ENCODE data around the gene HOXA5.

Gene HOXA5

DNA sequence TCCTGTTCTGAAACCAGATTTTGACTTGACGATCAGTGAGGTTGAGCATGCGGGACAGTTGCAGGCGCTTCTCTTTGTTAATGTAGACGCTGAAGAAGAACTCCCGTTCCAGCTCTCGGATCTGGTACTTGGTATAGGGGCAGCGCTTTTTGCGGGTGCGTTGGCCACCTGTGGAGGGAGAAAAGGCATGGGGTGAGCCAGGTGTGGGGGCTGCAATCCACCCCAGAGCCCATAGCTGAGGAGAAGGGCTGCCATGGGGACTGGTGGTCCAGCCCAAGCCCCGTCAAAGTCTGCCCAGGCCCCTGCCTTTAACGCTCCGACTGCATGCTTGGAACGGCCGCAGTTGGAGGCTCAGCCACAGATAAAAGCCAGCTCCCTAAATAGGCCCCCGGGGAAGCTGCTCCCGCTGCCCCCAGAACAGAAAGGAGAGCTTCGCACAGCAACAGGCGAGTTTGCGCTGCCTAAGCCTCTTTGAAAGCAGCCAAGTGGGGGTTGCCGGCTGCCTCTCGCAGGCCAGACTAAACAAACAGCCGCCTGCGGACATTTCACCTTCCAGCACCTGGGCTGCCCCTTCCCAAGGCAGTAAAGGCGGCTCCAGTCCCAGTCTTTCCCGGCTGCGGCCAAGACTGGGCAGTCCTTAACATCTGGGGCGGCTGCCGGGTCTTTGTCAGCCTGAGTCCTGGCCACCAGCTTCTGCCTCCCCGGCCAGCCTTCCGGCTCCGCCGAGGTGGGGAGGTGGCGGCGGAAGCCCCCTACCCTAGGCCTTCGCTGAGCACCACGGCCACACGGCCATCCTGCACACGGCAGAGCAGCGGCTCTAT lies 39.6 kb upstream of the HOXA5 start:
- DNase-seq (ENCODE audit: low read depth in 2 of 2) = no peak

DNA sequence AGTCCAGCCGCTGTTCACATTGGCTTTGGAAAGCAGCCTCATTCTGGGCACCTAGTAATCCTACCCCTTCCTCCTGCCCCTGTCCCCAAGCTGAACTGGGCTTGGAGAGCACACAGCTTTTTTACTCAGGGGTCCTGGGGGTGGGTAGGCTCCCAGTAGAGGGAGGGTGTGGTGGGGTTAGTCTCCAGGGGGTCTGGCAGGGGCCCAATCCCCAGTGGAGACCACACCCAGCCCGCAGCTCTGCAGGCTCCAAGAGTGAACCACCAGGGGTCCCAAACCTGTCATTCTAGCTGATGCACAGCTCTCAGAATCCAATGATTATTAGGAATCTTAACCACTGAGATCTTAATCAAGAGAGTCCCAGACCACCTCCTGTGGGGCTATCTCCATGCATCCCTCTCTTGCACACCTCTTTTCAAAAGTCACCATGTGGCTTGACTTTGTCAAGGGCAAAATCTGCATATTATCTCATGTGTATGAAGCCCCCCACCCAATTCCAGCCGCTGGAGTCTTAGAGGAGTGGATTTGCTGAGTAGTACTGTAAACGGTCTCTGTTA lies 38.9 kb upstream of the HOXA5 start:
- no peak for DNase-seq (ENCODE audit: low read depth in 2 of 2)

DNA sequence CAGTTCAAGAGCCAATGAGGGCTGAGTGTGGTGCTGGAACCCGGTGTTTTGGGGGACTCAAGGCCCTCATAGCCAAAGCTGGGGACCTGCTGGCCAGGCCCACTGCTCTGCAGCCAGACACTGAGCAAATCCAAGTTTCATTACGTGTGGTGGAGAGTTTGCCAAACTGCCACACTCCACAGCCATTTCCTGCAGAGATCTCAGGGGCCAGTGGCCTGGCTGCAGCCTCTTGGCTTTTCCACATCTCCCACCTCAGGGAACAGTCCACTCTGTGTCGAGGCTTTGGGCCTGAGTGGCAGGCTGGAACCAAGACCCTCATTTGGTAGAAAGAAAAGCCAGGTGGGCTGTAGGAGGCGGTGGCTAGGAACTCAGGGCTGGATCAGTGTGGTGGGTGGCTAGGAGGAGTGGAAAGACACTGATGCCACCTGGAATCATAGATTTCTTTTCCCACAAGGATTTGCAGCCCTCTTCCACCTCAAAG lies 38.4 kb upstream of the HOXA5 start:
- no peak for DNase-seq (ENCODE audit: low read depth in 2 of 2)

DNA sequence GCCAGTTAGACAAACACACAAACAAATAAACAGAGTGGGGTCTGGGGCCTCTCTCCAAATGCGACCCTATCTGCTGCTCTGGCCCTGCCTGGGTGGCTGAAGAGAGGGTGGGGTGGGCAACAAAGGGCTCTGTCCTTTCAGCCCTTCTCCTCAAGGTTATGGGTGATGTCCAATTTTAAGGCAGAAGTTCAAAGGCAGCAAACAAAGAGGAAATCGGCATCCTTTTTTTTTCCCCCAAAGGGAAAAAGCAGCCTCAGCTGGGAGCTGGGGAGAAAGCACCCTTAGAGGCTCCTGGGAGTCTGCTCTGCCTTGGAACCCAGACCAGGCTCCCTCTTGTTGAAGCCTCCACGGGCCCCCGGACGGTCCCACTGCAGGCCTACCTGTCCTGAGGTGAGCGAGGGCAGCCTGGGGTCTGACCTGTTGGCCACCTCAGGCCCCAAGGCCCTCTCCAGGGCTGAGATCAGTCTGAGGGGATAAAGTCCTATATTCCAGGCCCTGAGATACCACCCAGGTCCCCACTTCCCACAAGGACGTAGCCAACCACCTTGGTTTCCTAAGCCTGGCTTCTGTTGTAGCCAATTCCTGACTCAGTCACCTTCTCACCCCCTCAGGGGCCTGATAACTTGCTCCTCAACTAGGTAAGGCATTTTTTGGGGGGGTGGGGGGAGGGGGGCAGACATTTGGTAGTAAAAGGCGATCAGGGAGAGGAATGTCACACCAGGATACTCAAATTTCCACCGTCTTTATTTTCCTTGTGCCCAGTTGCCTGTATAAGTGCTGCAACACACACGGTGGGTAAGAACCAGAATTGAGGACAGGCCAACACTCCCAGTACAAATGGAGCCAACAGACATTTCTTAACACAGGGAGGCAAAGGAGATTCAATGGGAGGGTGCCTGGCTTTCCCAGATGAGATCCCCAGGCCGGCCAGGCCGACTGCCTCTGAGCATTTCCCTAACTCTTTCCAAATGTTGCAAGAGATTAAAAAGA lies 37.2 kb upstream of the HOXA5 start:
- DNase-seq (ENCODE audit: low read depth in 2 of 2) = no peak

DNA sequence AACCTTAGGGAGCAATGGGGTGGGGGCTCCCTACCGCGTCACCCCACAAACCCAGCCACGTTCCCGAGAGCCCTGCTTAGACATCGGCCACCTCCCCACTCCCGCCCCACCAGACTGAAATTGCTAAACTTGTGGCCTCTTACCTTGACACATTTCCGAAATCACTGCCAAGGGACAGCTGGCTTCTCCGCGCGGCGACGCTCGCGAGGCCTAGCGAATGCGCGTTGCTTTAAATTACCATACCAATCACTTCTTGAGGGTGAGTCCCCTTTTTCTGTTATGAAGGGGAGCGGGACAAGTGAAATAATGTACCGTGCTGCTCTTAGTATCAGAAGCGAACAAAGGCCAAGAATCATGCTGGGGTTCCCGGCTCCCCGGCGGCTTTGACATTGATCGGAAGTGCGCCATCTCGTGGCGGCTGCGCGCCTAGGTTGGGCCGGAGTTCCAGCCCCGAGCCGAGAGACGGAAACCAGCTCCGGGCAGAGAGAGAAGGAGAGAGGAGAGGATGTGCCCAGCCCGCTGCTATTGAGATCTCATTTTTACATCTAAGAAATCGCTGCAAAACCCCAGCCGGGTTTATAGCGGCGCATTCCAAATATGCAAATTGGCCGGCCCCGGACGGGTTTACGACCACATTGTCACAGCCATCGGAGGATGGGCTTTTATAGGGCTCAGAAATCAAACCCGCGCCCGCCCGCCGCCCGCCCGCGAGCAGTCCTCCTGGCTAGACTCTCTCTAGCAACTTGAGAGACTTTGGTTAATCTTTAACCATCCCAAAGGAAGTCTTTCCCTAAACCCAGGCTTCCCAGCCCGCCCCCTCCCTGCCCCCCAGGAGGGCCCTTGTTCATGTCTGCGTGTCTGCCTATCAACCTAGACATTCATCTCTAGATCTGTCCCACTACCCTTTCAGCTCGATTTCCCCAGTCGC lies 36.3 kb upstream of the HOXA5 start:
- DNase-seq (ENCODE audit: low read depth in 2 of 2) = peak; percentile 57 to 60

DNA sequence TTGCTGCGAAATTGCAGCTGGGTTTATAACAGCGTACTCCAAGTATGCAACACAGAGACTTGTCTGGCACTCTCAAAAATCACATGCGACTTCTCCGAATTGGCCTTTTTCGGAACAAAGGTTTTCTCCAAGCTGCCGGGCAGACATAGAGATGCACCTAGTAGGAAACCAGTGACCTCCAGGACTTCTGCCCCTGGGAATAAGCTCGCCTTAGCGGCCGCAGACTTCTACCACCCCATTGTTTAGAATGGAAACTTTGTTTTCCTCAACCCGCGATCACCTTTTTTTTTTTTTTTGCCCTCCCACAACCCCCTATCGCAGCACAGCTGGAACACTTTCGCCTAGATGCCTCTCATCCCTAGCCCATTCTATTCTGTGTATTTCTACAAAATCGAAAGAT lies 35.5 kb upstream of the HOXA5 start:
- DNase-seq (ENCODE audit: low read depth in 2 of 2) = no peak

DNA sequence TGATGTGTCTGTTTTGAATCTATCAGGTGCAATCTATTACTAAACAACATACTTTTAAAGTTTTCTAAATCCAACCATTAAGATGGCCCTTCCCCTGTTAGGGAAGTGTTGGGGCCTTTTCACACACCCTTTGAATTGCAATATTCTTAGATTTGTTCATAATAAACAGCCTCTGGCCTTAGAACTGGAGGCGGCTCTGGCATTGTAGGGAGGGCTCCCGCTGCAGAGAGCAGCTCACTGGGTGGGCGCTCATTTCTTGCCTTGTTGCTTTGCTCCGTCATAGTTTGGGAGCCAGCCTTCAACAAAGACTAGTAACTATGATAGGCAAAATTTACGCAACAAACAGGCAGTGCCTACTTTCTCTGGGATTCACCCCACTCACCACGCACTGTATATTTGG lies 34.9 kb upstream of the HOXA5 start:
- DNase-seq (ENCODE audit: low read depth in 2 of 2) = no peak

DNA sequence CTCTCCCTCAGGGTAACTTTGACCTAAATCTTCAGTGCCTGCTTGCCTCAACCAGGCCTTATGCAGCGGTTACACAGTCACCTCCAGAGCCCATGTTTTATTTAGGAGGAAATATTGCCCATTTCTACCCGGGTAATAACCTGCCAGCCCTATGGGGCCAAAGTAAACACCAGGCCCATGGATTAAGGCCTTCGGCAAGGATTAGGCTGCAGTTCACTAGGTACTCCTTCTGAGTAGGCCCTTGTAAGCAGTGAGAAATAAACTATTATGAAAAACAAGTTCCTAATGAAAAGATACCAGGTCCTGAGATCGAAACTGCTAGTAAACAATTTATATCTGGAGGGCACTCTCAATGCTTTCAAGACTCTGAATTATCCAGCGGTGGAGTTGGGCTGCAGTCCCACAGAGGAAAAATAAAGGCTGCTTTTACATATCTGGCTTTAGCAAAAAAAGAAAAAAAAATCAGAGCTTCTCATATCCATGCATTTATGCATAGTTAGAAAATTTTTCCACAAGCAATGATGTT lies 34.4 kb upstream of the HOXA5 start:
- DNase-seq (ENCODE audit: low read depth in 2 of 2) = no peak

DNA sequence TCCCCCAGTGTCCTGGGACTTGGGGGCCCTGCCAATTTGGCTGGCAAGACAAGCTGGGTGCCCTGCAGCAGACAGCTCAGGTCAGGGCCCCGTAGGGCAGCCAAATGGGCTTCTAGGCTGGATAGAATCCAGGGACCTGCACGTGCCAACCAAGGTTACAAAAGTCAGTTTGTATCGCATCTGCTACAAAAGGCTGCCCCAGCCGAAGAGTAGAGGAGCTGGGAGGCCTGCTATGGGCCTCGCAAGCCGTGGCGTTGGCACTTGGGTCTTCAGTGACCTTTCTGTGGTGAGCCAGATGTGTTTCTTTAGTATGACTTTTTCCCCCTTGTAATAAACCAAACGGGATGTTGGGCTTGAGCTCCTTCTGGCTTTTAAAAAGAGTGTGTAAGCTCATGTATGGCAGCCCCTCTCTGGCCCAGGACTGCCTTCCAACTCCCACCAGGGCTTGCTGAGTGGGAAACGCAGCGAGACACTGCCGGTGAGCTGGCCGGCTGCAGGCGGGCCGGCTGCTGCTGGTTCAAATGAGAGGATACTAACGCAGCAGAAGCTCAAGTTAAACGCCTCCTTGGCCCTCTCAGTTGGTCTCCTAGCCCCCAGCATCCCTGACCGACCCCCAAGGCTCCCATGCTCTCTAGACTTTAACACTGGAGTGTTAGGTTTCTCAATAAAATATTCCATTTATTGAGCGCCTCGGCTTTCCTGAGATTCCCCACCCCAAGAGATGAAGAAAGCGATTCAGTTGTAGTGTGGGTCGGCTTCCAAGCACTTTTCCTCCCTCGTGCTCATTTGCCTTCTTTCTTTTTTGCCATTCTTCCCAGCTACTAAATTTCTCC lies 33.7 kb upstream of the HOXA5 start:
- no peak for DNase-seq (ENCODE audit: low read depth in 2 of 2)

DNA sequence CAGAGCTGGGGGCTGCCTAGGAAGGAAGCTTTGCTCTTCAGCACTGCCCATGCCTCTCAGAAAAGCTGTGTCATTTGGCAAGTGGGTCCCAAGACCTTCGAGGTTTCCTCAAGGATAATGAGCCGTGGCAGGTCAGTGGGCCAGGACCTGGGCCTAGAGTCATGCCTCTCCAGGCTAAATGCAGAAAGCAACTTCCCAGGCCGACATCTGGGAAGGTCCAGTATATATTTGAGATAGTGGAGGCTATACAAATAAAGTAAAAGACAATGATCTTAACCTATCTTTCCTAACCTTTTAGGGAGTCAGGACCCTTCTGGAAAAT lies 33.0 kb upstream of the HOXA5 start:
- no peak for DNase-seq (ENCODE audit: low read depth in 2 of 2)

DNA sequence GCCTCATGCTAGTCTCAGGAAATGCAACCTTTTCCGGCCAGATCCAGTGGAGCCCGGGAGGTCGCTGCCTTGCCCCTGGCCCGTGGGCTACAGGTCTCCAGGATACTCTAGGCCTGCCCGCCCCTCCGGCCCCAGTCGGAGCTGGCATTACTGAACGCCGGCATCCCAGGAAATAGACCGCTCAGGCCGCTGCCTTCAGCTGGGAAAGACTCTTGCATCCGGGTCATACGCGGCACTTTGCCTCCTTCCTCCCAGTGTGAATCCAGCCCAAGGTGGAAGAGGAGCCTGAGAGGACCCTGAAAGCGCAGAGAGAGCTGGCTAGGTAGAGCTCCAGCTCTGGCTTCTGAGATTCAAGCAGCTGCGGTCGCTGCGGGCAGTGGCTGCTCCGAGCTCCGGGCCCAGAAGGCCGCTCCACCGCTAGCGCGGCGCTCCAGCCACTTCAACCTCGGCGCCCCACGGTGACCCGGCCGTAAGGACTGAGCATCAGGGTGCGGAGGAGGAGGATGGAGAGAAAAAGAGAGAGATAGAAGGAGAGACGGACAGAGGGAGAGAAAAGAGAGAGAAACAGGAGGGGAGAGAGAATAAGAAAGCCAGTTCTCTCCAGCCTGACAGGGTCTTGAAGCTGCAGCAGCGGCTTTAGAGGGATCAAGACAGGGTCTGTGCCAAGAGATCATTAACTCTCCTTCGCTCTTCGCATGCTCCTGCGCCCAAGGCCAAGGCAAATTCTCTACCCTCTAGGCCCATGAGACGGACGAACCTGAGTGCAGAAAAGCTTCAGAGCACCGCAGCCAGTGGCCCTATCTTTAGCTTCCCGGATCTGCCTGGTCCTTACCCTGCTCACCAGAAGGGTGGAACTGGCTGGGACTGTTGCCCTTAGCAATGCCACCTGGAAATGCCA lies 32.4 kb upstream of the HOXA5 start:
- DNase-seq (ENCODE audit: low read depth in 2 of 2) = no peak

DNA sequence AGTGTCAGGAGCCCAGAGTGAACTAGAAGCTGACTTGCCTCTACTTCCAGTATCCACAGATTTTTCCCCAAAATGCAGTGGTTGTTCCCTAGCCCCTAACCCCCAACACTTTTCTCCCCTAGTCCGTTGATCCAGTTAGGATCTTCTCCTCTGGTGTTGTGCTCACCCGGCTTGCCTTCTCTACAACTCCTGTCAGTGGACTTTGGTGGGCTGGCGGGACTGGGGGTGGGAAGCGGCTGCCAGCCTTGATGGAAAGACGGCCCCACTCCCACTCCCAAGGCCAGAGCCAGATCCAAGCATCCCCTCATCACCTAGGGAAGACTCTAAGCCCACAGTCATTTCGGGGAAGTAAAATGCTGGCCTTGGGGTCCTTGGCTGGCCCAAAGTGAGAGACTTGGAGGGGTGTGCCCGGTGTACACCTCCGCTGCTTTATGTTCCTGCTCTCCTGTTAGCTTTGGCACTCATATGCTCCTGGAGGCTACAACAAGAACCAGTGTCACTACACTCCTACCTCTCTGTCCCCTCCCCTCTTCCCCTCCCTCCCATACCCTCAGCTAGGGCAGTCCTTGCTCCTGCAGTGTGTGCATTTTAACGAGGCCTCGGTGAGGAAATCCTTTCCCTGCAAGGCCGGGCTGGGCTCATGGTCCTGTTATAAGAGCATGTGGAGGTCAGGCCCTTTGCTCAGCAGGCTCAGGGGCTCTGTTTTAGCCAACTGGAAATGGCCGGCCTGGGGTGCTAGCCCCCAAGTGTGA lies 31.6 kb upstream of the HOXA5 start:
- DNase-seq (ENCODE audit: low read depth in 2 of 2) = no peak

DNA sequence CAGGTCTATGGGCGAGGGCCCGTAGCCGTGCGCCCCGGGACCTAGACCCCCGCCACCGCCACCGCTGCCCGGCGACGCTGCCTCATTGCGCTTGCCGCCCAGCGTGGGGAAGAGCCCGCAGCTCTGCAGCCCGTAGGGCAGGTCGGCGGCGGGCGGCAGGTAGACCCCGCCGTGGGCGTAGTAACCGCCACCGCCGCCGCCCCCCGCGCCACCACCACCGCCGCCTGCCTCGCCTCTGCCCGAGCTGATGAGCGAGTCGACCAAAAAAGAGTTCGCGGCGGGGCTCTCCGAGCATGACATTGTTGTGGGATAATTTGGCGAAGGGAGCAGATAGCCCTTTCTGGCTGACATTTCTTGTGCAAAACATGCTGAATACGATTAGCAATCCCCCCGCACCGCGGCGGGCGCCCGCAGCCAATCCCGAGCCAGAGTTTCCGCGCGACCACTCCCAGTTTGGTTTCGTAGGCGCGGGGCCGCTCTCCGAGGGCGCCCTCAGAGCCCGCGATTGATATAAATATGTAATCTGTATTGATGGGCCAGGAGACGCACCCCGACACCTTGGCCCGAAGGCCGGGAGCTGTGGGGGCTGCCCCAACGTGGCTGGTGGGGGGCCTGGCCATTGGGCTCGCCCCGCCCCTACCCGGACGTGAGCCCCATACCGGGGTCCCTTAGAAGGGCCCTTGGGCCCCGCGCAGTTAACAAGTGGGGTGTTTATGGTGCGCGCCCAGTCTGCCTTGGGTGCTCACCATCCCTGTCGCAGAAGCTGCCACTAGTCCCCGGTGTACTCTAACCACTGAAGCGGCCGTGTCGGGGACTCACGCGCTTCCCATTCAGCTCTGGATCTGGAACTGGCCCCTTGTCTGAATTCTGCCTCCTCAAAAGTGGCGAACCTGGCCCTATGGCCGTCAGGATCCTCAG lies 30.7 kb upstream of the HOXA5 start, which contains the start of gene HOXA10:
Gene HOXA10, minus strand, starts transcription at position 365 of the 918 bp plus-strand sequence. Its CDS starts 14 bp downstream, at position 351.
- no peak for DNase-seq (ENCODE audit: low read depth in 2 of 2)

DNA sequence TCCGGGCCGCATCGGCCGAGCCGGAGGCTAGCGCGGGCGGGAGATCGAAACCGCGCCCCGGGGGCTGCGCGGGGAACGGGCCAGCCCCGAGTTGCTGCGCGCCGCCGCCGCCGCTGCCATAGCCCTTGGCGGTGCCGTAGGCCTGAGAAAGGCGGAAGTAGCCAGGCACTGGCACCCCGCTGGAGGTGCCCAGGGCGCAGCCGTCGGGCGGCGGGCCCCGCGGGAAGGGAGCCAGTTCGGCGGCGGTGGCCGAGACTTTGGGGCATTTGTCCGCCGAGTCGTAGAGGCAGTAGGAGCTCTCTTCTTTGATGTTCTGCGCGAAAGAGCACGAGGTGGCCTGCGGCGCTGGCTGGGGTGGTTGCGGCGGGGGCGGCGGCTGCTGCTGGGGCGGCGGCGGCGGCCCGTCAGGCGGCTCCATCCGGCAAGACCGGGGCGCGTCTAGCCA lies 30.1 kb upstream of the HOXA5 start:
- DNase-seq (ENCODE audit: low read depth in 2 of 2) = no peak

DNA sequence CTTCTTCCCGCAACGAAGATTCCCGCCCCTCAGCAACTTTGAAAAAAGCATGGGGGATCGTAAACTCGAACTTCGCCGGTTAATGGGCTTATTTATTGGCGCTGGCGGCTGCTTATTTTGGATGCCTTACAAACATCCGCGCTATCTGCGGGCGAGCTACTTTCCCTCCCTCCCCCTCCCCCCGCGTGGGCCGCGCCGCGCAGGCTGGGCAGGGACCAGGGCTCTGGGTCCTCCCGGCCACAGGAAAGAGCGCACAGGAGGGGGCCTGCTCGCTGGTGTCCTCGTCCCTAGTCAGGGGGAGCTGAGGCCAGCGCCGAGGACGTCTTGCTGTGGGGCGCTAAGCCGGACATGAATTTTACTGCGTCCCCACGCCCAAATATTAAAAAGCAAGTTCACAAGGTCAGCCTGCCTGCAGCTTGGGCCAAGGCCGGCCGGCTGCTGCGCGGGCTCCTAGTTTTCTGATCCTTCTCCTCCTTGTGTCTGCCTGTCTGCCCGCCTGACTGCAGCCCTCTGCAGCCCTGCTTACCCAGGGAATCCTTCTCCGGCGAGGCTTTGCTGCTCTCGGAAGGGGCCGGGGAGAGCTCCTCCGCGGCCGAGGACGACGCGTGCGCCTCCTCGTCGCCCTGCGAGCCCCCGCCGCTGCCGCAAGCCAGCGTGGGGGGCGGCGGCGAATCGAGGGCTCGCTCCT lies 29.5 kb upstream of the HOXA5 start:
- DNase-seq (ENCODE audit: low read depth in 2 of 2) = no peak

DNA sequence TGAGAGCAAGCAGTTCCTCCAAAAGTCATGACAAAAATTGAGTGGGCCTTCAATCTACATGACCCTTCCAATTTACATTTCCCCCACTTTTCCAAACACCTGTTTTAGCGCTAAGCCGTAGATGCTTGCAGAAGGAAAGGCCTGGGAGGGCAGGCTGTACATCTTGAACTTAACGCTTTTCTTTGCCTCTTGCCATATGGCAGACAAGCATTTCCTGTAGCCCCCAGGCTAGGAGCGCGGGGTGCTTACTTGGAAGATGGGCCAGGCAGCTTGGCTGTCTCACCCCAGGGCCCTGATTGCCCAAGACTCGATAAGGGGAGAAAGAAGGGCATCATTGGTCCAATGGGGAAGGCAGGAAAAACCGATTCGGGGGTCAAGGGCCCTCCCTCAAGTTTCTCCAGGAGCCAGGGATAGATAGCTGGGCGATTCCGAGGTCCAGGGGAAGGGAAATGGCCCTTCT lies 28.9 kb upstream of the HOXA5 start:
- no peak for DNase-seq (ENCODE audit: low read depth in 2 of 2)
